T-helper 1 cell treated with Interleukin-12 subunit alpha and Interleukin-12 subunit beta and Interleukin-4 antibody, amounts not matched to agents 30 ng/mL and 1 ng/mL, for 36 hours (primary cell): ENCODE results near the gene OGFR. TPM values are rescaled to one million over a fixed set of nuclear protein-coding genes. Genes with fewer than 3 reads are reported as not detected.

Experiments used
- intact Hi-C: fragments of 100-400 bp; cut with micrococcal nuclease; formaldehyde crosslinking; loops from one replicate; pipeline ENCODE4 v1.15.1; 2024
- total RNA-seq: library from RNA; stranded (reverse); gene quantifications from 2 replicates; pipeline ENCODE4 v1.2.3, GENCODE V29; 2022

OGFR gene
- total RNA-seq, 1 donor from 2014 or later, result 82.6 TPM

DNA sequence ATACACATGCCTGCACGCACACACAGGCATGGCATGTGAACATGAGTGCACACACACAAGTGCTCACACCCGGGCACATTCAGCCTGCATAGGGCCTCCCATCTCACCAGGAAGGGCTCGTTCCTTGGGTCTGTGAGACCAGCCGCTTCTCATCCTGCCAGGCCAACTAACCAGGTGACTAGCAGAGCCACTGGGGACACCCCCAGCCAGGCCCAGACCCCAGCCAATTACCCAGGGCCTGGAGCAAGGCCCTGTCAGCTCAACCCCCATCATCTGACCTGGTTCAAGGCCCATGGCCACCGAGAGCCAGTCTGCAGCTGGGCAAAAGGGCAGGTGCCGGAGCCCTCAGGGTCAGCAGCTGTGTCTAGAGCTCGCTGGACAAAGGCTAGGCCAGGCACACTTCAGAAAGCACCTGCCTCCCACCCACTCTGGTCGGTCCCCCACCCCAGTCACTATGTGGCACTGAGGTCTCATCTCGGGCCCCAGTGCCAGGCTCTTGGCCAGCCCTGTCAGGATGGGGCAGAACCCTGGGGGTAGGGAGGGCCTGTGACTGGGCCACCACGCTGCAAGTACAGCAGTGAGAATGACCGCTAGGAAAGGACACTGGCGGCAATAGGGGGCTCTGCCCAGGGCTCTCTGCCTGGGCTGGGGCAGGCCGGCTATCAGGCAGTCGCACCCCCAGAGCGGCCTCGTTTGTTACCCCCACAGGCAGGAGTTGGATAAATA, 35.1 kb upstream of the OGFR start:
- intact Hi-C loops, result no loop called here

DNA sequence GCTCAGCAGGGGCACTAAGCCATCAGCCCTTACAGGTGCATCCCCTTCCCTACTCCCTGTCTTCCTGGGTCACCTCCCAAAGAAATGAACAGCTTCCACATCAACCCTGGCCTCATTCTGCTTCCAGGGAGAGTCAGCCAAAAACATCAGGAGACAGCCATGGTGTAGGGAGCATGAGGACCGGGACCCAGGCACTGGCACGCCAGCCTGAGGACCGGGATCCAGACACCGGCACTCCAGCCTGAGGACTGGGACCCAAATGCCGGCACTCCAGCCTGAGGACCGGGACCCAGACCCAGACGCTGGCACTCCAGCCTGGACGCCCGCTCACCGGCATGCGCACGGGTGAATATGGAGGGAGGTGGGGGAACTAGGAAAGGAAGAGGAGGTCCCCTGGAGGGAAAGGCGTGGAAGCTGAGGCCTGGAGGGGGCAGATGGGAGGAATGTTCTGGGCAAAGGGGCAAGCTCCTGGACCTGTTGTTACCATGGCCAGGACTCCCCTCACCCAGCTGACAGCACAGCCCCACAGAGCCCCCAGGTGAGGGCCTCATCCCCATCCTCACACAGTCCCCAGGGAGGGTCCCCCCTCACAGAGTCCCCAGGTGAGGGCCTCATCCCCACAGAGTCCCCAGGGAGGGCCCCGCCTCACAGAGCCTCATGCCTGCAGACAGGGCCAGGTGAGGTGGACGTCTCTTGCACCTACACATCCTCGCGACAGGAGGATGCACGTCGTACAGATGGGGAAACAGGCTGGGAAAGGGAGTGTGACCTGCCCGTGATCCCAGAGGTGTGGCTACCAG, 34.3 kb upstream of the OGFR start:
- intact Hi-C loops, result no loop called here

DNA sequence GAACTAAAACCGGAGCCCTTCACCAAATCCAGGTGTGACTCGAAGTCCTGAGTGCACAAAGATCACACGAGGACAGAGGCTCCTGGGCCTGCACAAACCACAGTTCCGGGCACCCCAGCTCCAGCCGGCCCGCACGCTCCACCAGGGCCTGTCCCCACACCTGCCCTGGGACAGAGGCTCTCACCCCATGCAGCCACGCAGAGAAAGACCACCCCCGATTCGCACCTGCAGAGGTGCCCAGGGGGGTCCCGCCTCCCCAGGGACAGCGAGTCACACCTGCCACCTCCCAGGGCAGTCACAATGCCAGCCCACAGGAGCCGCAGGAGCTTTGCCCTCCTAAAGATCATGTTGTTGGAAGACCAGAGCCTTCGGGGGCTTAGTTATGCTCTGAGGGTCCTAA, 33.7 kb upstream of the OGFR start:
- intact Hi-C loops, result no loop called here

DNA sequence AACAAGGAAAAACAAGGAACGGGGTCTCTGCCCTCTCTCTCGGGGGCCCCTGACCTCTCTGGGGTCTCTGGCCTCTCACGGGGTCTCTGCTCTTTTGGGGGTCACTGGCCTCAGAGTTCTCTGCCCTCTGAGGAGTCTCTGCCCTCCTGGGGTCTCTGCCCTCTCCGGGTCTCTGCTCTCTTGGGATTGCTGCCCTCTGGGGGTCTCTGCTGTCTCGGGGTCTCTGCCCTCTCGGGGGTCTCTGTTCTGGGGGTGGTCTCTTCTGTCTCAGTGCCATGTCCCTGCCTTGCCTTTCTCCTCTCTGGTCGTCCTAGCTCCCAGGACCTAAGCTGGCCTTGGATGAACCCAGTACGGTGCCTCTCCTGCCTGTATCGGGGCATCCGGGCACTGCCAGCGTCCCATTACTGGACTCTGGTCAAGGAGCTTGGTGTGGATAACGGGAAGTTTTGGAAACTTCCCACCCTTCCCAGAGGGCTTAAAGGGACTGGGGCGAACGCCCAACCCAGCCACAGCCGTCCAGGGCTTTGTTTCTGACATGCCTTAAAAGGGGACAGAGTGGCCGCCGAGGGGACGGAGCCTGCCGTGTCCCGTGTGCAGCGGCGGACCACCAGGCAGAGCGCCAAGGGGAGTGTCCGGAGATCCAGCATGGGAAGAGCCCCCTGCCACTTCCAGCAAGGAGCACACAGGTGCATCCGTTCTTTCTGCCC, 33.1 kb upstream of the OGFR start:
- intact Hi-C loops, result no loop called here

DNA sequence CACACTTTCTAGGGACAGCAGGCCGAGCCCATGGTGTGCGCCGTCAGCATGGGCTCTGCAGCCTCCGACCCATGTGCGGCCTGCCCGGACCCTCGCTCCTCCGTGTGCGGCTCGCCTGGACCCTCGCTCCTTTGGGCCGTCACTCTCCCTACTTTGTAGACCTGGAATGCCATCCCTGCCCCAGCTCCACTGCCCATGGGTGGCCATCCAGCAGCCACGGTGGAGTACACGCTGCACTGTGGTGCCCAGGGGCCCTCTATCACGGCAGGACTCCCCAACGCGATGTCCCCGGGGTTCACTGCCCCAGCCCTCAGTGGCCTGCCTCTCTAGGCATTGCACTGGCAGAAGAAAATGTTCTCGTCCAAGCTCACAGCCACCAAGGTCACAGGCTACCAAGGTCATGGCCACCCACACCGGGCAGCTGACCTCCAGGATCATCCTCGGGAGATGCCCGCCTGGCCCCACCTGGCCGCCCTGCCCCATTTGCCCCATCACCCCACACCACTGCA, 32.5 kb upstream of the OGFR start:
- intact Hi-C loops, result no loop called here

DNA sequence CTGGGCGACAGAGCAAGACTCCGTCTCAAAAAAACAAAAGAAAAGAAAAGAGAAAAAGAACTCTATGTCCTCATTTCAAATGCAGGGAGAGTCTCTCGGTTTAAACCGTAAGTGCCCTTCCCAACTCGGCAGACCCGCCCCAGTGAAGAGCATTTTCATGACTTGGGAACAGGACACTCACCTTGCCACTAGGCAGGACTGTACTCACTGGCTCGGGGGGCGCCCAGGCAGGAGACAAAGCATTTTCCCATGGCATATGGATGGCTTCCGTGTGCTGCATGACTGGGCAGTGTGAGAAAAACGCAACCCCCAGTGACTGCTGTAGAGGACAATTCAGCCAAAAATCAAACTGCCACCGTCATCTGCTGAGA, 32.0 kb upstream of the OGFR start:
- intact Hi-C loops, result no loop called here

DNA sequence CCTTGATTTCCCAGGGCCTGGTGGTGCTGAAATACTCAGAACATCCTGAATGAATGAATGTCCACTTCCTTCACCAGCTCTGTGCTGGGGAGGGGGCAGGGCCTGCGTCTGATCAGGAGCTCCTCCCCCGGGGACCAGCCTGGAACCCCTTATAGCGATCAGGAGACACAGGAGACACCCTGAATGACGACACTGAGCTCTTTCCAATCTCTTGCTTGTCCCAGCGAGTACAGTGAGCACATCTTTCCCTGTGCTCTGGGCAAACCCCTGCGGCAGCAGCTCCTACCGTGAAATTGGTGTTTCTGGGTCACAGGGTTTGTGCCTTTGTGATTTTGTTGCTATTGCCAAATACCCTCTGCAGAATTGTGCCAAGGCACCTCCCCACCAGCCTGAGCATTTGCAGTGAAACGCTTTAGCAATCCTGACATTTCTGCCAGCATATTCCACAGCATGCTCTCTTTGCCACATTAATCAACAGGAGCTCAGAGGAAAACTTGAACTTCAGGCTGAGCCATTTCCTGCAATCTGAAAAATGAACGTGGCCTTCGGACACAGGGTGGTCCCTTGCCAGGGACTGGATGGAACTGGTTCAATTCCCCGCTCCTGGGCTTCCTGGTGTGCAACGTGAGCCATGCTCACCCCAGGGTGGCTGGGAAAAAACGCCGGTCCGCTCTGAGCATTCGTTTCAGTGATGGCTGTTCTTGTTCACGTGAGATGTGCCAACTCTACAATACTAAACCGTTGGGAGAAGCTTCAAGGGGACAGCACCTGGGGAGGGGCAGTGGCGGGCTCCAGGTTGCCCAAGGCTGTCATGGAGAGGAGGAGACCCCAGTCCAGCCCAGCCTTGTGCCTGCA, 31.4 kb upstream of the OGFR start:
- intact Hi-C loops, result no loop called here

DNA sequence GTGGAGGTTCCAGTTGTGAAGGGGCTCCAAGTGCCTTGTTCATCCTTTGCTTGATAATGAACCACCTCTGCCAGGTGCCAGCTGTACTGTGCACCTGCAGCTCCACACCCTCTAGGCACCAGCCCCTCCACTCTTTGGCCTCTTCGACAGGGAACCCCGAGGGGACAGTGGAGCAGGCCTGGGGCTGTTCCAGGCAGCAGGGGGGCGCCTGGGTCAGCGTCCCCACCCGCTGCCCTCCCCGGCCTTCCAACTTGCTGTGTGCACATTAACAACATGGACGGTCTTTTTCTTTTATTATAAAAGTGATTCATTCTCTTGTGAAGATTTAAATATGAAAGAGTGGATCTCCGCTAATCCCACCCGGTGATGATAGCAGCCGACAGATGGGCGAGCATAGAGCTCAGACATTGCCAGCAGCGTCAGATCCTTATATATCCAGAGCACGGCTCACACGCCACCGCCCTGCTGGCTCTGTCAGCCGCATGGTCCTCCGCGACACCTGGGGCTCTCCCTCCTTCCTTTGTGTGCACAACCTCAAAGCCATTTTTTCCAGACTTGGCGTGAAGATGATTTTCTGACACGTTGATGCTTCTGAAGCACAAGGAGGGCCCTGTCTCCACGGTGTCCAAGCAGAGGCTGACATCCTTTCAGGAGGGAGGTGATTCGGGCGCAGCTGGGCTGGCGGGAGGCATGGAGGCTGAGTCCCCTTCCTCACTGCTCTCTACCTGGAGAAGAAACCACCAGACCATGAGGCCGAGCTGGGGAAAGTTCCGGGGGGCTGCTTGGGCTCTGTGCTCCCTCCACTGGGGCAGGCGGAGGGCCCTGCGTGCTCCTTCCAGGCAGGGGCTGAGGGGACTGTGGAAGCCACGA, 30.6 kb upstream of the OGFR start:
- intact Hi-C loops, result no loop called here

DNA sequence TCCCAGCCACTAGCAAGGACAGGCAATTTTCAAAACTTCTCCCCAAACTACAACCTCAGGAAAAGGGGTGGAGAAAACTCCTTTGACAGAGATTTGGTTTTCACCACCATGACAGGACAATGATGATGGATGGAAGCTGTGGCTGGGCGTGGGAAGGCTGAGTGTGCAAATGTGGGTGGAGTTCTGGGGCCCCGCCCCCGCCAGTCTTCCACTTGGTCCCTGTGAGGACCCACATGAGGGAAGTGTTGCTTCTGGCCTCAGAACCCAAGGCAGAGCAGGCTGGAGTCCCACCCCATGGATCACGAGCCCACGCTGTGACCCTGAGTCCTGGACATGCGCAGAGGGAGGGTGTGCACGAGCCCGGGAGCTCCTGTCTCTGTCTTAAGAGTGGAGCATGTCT, 29.9 kb upstream of the OGFR start:
- intact Hi-C loops, result no loop called here

DNA sequence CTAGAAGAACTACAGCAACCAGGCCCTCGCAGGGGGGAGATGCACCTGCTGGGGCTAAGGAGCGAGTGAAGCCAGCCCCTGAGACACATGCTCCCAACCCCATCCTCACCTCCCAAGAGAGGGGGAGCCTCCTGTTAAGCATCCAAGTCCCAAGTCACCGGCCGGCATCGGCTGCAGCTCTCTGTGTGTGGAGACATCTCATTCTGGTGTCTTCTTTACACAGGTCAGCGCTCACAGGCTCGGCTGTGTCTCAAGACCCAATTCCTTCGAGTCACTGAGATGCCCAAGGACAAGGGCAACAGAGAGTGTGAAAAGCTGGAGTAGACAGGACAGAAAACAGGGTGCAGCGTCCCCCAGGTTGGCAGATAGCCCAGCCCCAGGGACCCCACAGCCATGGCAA, 29.4 kb upstream of the OGFR start:
- intact Hi-C loops, result no loop called here

DNA sequence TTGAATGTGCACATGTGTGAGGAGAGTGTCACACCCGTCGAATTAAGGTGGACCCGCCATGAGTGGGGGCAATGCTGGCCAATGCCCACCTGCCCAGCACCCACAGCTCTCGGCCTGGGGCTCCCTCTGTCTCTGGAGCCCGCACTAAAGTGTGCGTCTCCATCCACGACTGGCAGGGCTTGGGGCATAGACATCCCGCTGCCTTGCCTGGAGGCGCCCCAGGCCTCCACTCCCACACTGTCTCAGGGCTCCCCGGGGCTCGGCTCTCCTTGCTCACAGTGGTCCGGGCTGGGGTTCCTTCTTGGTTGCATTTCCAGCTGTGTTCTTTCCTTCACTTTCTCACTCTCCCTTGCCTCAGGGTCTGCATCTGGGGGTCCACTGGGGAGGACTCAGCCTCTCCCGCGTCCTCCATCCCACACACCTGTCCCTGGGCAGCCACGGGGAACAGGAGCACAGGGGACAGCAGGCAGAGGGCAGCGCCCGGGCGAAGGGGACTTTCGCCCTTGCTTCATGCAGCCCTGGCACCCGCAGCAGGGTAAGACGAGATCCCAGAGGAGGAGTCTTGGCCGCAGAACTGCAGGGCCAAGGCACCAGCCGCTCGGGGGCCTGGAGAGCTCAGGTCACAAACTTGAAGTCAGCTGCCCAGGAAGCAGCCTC, 28.5 kb upstream of the OGFR start:
- intact Hi-C loops, result loop anchor here (1.0 kb wide), 2 partner anchors 18 to 36 kb away; no protein-coding TSS in a partner anchor

DNA sequence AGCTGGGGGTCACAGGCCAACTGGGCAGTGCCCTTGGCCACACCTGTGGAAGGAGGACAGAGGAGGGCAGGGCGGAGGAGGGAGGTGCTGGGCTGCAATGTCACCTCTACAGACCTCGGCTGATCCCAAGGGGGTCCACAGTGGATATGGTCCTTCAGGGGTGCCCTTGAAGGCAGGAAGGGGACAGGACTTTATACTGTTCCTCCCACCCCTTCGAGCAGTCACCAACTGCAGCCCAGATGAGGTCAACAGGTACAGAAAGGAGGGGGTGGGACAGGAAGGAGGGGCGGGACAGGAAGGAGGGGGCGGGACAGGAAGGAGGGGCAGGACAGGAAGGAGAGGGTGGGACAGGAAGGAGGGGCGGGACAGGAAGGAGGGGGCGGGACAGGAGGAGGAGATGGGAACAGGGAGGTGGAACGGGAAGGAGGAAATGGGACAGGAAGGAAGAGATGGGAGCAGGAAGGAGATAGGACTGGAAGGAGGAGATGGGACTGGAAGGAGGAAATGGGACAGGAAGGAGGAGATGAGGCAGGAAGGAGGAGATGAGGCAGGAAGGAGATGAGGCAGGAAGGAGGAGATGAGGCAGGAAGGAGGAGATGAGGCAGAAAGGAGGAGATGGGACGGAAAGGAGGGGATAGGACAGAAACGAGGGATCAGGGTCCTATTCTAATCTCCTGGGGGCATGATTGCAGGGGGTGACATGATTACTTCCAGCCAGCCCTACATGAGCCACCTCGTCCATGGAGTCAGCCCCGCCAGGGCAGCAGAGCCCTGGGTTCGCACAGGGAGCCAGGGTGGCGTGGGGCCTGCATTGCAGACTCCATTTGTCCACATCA, 27.7 kb upstream of the OGFR start:
- intact Hi-C loops, result loop anchor here (1.0 kb wide), 4 partner anchors 17 to 475 kb away; partner anchors contain the start of gene ADRM1

DNA sequence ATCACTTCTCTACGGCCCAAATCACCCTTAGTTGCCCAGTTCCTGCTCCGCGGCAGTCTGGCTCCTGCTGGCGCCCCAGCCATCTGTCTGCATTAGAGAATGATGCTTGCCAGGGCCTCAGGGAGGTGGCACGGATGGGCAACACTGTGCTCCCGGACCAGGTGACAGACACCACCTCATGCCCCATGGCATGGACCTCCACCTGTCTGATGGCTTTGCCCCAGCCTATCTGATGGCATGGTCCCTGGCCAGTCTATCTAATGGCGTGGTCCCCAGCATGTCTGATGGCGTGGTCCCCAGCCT, 27.2 kb upstream of the OGFR start:
- intact Hi-C loops, result loop anchor here (1.0 kb wide), 2 partner anchors 153 to 475 kb away; partner anchors contain the start of gene ADRM1

DNA sequence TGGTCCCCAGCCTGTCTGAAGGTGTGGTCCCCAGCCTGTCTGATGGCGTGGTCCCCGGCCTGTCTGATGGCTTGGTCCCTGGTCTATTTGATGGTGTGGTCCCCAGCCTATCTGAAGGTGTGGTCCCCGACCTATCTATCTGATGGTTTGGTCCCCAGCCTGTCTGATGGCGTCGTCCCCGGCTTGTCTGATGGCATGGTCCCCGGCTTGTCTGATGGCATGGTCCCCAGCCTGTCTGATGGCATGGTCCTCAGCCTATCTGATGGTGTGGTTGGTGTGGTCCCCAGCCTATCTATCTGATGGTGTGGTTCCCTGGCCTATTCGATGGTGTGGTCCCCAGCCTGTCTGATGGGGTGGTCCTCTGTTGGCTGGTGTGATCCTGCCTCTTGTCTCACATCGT, 26.6 kb upstream of the OGFR start:
- intact Hi-C loops, result no loop called here

DNA sequence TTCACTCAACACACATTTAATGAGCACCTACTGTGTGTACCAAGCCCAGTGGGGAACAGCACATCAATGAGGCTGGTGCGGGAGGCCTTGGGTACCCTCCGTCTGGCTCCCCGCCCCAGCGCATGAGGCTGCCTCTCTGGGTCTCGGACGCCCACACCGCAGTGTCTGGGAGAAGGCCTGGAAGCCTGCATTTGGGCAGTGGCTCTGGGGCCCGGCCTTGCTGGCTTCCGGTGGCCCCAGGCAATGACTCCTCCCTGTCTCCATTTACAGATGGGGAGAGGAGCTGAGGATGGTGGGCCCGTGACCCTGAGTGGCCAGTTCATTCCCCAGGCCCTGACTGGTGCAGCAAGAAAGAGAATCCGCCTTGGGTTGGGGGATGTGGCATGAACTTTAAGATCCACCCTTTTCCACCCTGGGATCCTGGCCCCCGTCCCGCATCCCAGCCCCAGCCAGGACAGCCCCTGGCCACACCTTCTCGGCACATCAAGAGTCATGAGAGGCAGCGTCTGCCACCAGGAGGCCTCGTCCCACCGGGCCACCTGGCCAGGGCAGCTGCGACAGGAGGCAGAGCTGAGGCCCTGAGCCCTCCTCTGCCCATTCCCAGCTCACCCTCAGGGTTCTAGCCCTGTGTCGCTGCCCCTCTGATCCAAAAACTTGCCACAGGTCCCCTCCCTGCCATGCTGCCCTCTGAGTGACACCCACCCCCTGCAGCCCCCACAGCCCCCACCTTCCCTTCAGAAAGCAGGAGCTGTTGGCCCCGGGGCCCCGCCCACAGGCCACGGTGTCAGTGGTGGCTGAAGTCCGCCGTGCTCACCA, 25.8 kb upstream of the OGFR start:
- intact Hi-C loops, result no loop called here

DNA sequence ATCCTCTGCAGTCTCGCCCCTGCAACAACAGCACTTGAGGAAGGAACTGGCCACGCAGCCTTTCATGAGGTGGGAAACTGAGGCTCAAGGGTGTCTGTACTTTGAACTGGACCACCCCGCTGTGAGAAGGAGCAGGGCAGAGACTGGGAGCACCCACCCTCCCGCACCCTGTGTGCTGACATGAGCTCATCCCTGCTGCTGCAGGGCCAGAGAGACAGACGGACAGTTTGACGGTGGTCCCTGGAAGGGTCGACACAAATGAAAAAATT, 25.3 kb upstream of the OGFR start:
- intact Hi-C loops, result no loop called here

DNA sequence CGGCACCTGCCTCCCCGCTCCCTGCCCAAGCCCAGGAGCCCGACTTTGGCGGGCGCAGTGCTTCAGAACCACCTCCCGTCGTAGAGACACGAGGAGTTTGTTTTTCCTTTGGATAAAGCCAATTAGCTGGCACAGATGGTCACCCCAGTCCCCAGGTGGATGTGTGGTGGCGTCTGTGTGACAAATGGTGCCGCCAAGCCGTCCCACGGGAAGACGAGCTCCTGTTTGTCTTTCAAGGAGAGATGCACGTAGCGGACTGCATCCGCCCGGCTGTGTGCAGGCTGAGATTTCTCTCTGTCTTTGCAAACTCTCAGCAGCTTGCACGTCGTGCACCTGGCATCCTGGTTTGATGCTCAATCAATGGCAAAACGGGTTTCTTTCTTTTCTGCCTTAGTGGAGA, 24.4 kb upstream of the OGFR start:
- intact Hi-C loops, result no loop called here

DNA sequence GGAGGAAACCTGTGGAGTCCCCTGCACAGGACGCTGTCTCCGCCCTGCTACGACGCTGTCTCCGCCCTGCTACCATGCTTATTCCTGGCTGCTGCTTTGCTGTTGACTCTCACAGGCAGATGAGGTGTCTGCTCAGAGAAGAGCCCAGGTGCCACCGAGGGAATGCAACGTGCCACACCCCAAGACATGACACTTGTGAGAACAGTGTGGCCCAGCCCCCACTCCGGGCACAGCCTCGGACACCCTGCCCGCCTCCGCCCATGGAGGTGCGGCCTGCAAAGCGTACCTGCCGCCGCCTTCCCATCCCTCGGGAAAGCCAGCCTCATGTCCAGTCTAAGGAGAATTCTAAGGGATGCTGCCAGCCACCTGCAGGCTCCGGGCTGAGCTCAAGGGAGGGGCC, 23.9 kb upstream of the OGFR start:
- intact Hi-C loops, result no loop called here
